ENCODE results near the gene OR2T27. TPM values are rescaled to one million over a fixed set of nuclear protein-coding genes. Genes with fewer than 3 reads are reported as not detected.

The OR2T27 gene
- total and polyA plus RNA-seq, 5 experiments from 2014 or later, result not detected

Other genes with a start within 250 kb of the OR2T27 start
- gene OR2T2, start 209.9 kb downstream of the OR2T27 start, total RNA-seq, result not detected
- gene OR2T2, start 209.9 kb downstream of the OR2T27 start, polyA plus RNA-seq, result not detected
- not detected for gene OR2T3, start 182.2 kb downstream of the OR2T27 start, total RNA-seq
- not detected for gene OR2T3, start 182.2 kb downstream of the OR2T27 start, polyA plus RNA-seq
- gene OR2T5, start 166.9 kb downstream of the OR2T27 start, total RNA-seq, result not detected
- not detected for gene OR2T5, start 166.9 kb downstream of the OR2T27 start, polyA plus RNA-seq
- not detected for gene OR2G6, start 147.5 kb downstream of the OR2T27 start, total RNA-seq
- not detected for gene OR2G6, start 147.5 kb downstream of the OR2T27 start, polyA plus RNA-seq
- not detected for gene OR2T29, start 92.8 kb downstream of the OR2T27 start, total RNA-seq
- not detected for gene OR2T29, start 92.8 kb downstream of the OR2T27 start, polyA plus RNA-seq
- not detected for gene OR2T34, start 80.8 kb downstream of the OR2T27 start, total RNA-seq
- under 1 TPM in 1 of 3 donors, not detected in 2; 0.17 TPM for gene OR2T34, start 80.8 kb downstream of the OR2T27 start, polyA plus RNA-seq
- not detected for gene OR2T10, start 57.8 kb downstream of the OR2T27 start, total RNA-seq
- not detected for gene OR2T10, start 57.8 kb downstream of the OR2T27 start, polyA plus RNA-seq
- gene OR2T11, start 20.4 kb downstream of the OR2T27 start, total RNA-seq, result not detected
- gene OR2T11, start 20.4 kb downstream of the OR2T27 start, polyA plus RNA-seq, result not detected
- not detected for gene OR2T35, start 10.2 kb downstream of the OR2T27 start, total RNA-seq
- not detected for gene OR2T35, start 10.2 kb downstream of the OR2T27 start, polyA plus RNA-seq
- gene OR14I1, start 47.2 kb upstream of the OR2T27 start, total RNA-seq, result not detected
- not detected for gene OR14I1, start 47.2 kb upstream of the OR2T27 start, polyA plus RNA-seq
- gene LYPD8, start 100.2 kb upstream of the OR2T27 start, total RNA-seq, result not detected
- not detected for gene LYPD8, start 100.2 kb upstream of the OR2T27 start, polyA plus RNA-seq
- 10 to 100 TPM; 28.5 to 29.9 TPM for gene SH3BP5L, start 170.4 kb upstream of the OR2T27 start, total RNA-seq
- gene SH3BP5L, start 170.4 kb upstream of the OR2T27 start, polyA plus RNA-seq, result 1 to 10 TPM; 1.6 to 3.5 (median 2.6) TPM
- 10 to 100 TPM; 35.8 to 37.2 TPM for gene ZNF672, start 182.7 kb upstream of the OR2T27 start, total RNA-seq
- gene ZNF672, start 182.7 kb upstream of the OR2T27 start, polyA plus RNA-seq, result 10 to 100 TPM; 17.9 to 25.6 (median 19.6) TPM
- gene ZNF692, start 203.6 kb upstream of the OR2T27 start, total RNA-seq, result 10 to 100 TPM; 68.9 to 69.6 TPM
- 1 to 10 TPM; 5.2 to 9.3 (median 5.9) TPM for gene ZNF692, start 203.6 kb upstream of the OR2T27 start, polyA plus RNA-seq